ENCODE results near the gene HAND2. TPM values are rescaled to one million over a fixed set of nuclear protein-coding genes. Genes with fewer than 3 reads are reported as not detected.

HAND2 gene
- polyA plus RNA-seq (ENCODE audit: insufficient read length in 4 of 4) = 1 to 10 TPM in 1 of 4 donors, under 1 TPM in 2, not detected in 1; 0.11 to 1.2 (median 0.64) TPM

GRCh38 chr4:173529477-173530325 is at the start of gene HAND2:
HAND2 (minus strand) TSS chr4:173530229; CDS start chr4:173529289, 940 bp downstream.
- DNase-seq (ENCODE audit: low read depth in 4 of 4, low spot score in 3 of 4) = no peak

- DNase-seq (ENCODE audit: low read depth in 4 of 4, low spot score in 3 of 4) = no peak
These were observed 48.9 kb upstream of the HAND2 start for GRCh38 chr4:173578956-173579355.

- no peak for DNase-seq (ENCODE audit: low read depth in 4 of 4, low spot score in 3 of 4)
These were observed 47.9 kb upstream of the HAND2 start for GRCh38 chr4:173577963-173578362.

- DNase-seq (ENCODE audit: low read depth in 4 of 4, low spot score in 3 of 4) = no peak
These were observed 45.6 kb upstream of the HAND2 start for GRCh38 chr4:173575482-173576152.

- no peak for DNase-seq (ENCODE audit: low read depth in 4 of 4, low spot score in 3 of 4)
These were observed 43.7 kb upstream of the HAND2 start for GRCh38 chr4:173573725-173574124.

- DNase-seq (ENCODE audit: low read depth in 4 of 4, low spot score in 3 of 4) = no peak
These were observed 43.3 kb upstream of the HAND2 start for GRCh38 chr4:173573286-173573685.

- DNase-seq (ENCODE audit: low read depth in 4 of 4, low spot score in 3 of 4) = no peak
These were observed 42.6 kb upstream of the HAND2 start for GRCh38 chr4:173572493-173573129.

GRCh38 chr4:173571620-173572019 is 41.6 kb upstream of the HAND2 start:
- no peak for DNase-seq (ENCODE audit: low read depth in 4 of 4, low spot score in 3 of 4)

GRCh38 chr4:173565281-173565680 is 35.3 kb upstream of the HAND2 start:
- DNase-seq (ENCODE audit: low read depth in 4 of 4, low spot score in 3 of 4) = no peak

GRCh38 chr4:173564461-173564860 is 34.4 kb upstream of the HAND2 start:
- DNase-seq (ENCODE audit: low read depth in 4 of 4, low spot score in 3 of 4) = no peak

GRCh38 chr4:173560896-173561295 is 30.9 kb upstream of the HAND2 start:
- no peak for DNase-seq (ENCODE audit: low read depth in 4 of 4, low spot score in 3 of 4)

- no peak for DNase-seq (ENCODE audit: low read depth in 4 of 4, low spot score in 3 of 4)
These were observed 26.5 kb upstream of the HAND2 start for GRCh38 chr4:173556398-173557131.

GRCh38 chr4:173547889-173548288 is 17.9 kb upstream of the HAND2 start:
- no peak for DNase-seq (ENCODE audit: low read depth in 4 of 4, low spot score in 3 of 4)

- DNase-seq (ENCODE audit: low read depth in 4 of 4, low spot score in 3 of 4) = no peak
These were observed 16.7 kb upstream of the HAND2 start for GRCh38 chr4:173546776-173547175.

- DNase-seq (ENCODE audit: low read depth in 4 of 4, low spot score in 3 of 4) = no peak
These were observed 15.4 kb upstream of the HAND2 start for GRCh38 chr4:173545440-173545839.

- no peak for DNase-seq (ENCODE audit: low read depth in 4 of 4, low spot score in 3 of 4)
These were observed 13.2 kb upstream of the HAND2 start for GRCh38 chr4:173543266-173543665.

GRCh38 chr4:173539986-173540385 is 10.0 kb upstream of the HAND2 start:
- DNase-seq (ENCODE audit: low read depth in 4 of 4, low spot score in 3 of 4) = no peak

GRCh38 chr4:173538909-173539445 is 8.9 kb upstream of the HAND2 start:
- no peak for DNase-seq (ENCODE audit: low read depth in 4 of 4, low spot score in 3 of 4)

- DNase-seq (ENCODE audit: low read depth in 4 of 4, low spot score in 3 of 4) = no peak
These were observed 8.3 kb upstream of the HAND2 start for GRCh38 chr4:173538148-173538908.

Measured in left renal pelvis (tissue), 4 donors.